Activated CD4-positive, CD25-positive, alpha-beta regulatory T cell treated with anti-CD3 and anti-CD28 coated beads, Interleukin-2, amount 50 U/mL, for 16 hours (primary cell): ENCODE data around the gene ZBTB40.

Experiments used
- DNase-seq: peaks from one replicate; pipeline ENCODE4 v3.0.0-alpha.2; 2020; ENCODE audit warnings: low read depth, low spot score

ZBTB40 gene

DNA sequence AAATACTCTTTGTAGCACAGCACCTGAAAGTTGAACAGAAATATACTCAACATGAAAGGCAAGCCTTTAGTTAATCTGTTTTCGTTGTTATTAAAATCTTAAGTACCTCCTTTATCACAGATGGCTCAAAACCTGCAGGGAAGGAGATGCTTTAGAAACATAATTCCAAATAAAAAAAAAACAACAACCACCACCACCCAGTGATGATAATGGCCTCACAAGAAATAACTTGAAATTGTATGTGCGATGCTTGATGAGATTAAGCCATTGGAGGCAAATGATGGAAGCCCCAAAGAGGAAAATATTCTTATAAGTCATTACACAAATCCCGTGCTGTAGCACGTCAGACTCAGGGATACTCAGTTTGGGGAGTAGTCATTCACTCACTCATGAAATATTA, 24.9 kb upstream of the ZBTB40 start:
- DNase-seq = no peak

DNA sequence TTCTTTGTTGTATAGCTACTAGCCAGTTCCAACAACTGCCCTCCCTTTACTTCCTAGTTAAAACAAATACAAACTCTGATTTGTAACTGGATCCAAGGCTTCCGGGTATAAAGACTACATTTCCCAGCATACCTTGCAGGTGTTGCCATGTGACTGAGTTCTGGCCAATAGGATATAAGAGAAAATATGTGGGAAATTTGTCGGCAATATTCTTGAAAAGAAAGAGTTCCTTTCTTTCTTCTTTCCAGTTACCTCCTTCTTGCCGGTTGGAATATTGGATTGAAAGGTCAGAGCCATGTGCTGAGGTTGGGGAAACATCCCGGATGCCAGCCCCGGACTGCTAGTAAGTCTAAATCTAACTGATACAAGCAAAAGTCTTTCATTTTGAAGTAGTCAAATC, 23.0 kb upstream of the ZBTB40 start:
- DNase-seq = no peak

DNA sequence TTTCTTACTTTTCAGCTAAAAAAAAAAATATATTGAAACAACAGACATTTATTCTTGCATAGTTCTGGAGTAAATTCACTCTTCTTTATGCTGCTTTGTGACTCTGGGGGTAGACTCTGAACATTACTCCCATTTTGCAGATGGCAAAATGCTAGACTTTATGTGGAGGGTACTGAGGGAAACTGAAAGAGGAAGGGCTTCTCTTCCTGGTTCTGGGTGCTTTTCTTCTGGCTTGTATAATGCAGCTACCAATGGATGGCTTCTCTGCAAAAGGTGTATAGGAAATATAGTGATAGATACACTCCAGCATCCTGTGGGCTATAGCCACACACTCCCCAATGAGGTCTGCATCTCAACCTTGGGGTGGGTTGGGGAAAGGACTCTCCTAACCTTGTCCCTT, 19.7 kb upstream of the ZBTB40 start:
- DNase-seq = no peak

DNA sequence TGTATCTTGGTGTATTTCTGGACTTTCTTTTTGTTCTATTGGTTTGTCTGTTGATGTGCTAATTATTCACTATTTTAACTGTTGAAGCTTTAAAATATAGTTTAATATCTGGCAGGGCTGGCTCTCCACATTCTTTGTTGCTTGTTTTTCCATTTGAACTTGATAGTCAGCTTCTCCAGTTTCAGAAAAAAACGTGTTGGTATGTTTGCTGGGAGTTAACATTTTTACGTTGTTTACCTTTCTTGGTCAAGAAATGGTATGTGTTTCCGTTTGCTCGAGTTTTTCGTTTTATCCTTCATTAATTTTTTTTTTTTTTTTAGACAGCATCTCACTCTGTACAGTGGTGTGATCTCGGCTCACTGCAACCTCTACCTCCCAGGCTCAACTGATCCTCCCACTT, 16.9 kb upstream of the ZBTB40 start:
- DNase-seq = no peak

DNA sequence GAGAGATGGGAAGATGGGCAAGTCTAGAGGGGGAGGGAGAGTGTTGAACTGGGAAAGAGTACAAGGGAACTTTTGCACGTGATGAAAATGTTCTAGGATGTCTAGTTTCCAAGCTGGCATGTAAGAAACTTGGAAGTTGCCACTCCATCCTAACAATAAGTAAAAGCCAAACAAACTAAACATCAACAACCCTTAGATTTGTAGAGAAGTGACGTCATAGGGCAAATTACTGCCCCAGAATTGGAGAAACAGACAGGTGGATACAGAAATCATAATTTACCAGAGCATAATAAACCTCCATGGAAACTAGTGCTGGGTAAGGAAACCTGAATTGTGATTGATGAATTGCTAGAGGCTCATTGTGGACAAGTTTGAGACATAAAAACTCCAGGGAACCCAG, 14.7 kb upstream of the ZBTB40 start:
- no peak for DNase-seq

DNA sequence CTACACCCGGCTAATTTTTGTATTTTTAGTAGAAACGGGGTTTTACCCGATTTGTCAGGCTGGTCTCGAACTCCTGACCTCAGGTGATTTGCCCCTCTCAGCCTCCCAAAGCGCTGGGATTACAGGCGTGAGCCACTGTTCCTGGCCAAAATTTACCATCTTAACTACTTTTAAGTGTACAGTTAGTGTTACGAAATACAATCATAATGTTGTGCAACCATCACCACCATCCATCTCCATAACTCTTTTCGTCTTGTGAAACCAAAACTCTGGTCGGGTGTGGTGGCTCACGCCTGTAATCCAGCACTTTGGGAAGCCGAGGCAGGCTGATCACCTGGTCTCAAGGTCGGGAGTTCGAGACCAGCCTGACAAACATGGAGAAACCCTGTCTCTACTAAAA, 14.1 kb upstream of the ZBTB40 start:
- DNase-seq = no peak

- no peak for DNase-seq
Observed at GRCh38 chr1:22440582-22440981, 11.1 kb upstream of the ZBTB40 start.

GRCh38 chr1:22442212-22442894, 9.3 kb upstream of the ZBTB40 start:
- no peak for DNase-seq

DNA sequence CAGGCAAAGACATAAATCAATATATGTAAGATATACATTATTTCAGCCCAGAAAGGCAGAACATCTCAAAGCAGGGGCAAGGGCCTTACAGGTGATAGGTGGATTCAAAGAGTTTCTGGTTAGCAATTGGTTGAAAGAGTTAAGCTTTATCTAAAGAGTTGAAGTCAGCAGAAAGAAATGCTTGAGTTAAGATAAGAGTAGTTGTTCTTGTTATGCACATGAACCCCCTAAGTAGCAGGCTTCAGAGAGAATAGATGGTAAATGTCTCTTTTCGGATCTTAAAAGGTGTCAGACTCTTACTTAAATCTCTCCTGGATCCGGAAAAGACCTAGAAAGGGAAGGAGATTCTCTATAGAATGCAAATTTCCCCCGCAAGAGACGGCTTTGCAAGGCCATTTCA, 8.3 kb upstream of the ZBTB40 start:
- no peak for DNase-seq

DNA sequence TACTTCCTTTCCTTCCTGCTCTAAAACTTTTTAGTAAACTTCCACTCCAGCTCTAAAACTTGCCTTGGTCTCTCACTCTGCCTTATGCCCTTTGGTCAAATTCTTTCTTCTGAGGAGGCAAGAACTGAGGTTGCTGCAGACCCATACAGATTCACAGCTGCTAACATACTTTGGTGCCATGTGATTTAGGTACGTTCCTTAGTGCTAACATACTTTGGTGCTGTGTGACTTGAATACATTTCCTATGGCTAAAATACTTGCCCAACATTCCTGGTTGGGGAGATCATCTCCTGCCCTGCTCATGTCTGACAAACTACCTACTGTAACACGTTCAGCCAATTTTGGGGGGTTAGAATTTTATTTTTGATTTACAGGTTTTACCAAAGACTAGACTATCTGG, 6.8 kb upstream of the ZBTB40 start:
- no peak for DNase-seq

DNA sequence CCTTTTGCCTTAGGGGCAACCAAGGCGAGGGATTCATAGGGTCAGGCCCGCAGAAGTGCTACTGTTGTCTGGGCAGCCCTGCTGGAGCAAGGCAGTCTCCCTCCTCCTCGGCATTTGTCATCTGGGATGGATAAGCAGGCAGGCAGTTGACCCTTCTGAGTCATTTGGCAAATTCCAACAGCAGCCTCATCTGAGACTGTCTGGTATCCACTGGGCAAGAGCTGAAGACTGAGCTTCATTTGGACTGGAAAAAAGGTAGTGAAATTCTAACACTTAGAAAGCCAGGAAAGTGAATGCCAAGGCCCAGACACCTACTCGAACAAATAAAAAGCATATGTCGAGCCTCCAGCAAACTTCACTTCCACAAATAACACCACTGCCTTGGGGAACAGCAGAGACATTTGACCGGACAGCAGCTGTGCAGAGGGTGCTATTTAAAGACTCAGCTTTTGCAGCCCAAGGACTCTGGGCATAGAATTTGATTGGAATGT, 4.0 kb upstream of the ZBTB40 start:
- no peak for DNase-seq

DNA sequence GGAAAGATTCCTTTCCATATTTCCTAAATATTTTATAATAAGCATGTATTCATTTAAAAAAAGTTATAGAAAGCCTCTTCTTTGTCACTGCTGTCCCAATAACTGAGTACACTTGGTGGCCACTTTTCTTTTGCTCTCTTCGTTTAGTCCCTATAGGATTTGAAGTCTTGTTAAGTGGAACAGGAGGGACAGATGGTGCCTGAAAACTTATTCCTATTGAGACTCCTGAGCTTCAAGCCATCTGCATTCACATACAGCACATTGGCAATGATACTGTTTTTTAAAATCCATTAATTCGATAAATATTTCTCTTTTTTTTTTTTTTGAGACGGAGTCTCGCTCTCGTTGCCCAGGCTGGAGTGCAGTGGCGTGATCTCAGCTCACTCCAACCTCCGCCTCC, 2.0 kb upstream of the ZBTB40 start:
- DNase-seq = no peak

DNA sequence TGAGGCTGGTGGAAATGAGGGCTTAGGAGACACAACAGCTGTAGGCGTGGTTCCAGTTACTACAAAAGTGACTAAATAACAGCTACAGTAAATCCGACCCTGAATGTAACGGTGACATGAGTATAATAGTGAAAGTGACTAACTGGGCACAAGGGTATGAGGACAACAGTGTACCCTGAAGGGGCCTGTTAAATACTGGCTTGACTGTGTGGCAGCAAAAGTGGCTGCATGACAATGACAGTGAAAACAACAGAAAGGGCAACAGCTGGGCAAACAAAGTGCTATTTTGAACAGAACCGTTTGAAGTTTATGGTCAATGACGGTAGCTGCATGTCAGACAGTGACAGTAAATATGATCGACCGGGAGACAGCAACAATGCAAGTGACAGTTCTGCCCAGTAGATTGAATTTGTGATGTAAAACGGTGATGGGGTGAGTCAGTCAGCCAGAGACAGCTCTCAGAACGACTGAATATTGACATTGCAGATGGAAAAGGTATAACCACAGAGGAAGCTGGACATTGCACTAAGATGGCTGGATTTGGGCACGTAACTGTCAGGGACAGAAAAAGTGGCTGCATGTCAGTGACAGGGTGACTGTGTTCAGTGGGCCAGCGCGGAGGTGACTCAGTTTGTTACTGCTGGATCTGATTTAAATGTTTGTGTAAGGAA, 1.2 kb upstream of the ZBTB40 start:
- no peak for DNase-seq

DNA sequence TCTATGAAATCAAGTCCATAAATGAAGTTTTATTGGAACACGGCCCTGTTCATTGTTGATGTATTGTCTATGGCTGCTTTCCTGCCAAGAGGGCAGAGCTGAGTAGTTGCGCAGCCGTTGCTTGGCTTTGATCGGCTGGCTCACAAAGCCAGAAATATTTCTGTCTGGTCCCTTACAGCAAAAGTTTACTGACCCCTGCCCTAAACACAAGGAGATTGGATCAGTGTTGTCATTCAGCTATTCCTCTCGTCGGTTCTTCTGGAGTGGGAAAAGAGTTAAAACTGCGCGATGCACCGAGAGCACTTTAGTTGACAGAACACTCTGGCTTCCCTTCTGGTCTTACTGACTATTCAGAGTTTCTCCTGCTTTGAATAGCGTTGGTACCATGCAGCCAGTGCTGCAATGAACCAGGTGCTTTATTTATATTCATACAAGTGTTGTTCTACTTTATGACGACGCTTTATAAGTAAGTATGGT, 868 bp downstream of the ZBTB40 start:
- no peak for DNase-seq

GRCh38 chr1:22453181-22453580, 1.5 kb downstream of the ZBTB40 start:
- DNase-seq = no peak

GRCh38 chr1:22454476-22455056, 2.9 kb downstream of the ZBTB40 start:
- DNase-seq = no peak

DNA sequence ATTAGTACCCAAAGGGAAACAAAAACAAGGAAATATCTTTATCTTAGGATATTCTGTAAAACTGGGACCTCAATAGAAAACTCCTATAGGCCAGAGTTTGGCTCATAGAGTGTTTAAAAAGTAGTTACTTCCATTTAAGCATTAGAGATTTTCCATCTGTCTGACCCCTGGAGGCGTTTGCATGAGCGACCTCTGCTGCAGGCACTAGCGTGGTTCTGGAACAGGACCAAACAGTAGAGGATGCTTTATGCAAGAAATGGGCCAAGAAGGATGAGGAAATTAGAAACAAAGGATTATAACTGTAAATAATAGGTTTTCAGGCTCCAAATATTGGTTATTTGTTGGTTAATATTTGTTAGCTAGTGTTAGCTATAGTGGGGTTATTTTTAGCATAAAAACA, 5.7 kb downstream of the ZBTB40 start:
- DNase-seq = no peak

DNA sequence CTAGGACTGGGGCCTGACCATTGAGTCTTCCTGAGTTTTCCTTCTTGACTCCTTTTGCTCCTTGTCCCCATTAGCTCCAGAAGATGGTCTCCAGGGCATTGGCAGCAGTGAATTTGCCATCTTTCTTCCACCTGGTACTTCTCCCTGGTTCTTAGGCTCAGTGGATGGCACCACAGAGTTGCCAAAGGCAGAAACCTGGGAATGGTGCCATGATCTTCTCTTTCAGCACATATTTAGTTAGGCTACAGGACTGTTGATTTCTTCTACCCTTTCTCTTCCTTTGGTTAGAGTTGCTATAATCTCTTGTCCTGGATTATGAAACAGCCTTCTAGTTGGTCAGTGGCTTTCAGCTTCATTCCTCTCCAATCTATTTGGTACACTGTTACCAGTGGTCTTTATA, 6.2 kb downstream of the ZBTB40 start:
- DNase-seq = no peak

- no peak for DNase-seq
Observed at GRCh38 chr1:22461100-22461499, 9.4 kb downstream of the ZBTB40 start.

- no peak for DNase-seq
Observed at GRCh38 chr1:22461678-22462527, 10.3 kb downstream of the ZBTB40 start.

GRCh38 chr1:22462928-22463327, 11.3 kb downstream of the ZBTB40 start:
- no peak for DNase-seq

DNA sequence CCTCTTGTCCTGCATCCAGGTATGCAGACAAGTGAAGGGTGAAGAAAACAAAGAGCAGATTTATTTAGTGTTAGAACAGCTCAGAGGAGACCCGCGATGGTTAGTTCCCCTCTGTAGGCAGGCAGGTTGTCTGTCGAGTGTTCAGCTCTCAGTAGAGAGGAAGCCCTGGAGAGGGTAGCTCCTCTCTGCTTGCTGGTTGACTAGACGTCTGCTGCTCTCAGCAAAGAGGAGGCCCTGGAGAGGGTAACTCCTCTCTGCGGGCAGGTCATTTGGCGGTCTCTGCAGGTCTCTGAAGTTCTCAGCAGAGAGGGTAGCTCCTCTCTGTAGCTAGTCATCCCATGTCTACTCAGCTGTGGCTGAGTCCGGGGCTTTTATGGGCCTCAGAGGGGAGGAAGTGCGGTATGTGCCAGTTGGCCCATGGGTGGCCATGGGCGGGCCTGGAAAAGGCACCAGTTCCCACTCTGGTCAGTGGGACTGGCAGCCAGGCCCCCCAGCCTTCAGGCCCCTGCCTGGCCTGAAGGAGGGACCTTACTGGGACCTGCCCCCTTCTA, 13.4 kb downstream of the ZBTB40 start:
- no peak for DNase-seq
